ENCODE results near the gene PRELP.

DNA sequence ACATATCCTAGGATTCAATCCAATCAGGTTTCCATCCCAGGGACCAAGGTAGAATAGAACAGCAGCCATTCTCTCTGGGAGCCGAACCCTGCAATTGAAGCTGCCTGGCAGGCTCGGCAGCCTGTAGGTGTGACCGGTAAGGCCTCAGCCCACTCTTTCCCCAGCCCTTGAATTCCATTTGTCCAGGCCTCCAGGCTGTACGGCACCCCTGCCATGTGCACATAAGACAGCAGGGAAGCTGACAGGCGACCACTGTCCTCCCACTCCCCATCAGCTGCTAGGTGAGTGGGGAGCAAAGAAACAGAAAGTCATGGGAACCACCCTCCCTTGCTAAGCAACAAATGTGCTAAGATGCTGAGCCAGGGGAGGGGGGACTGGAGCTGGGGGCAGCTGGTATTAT lies 41.3 kb downstream of the PRELP start:
- TF ChIP-seq, protein P1, sequence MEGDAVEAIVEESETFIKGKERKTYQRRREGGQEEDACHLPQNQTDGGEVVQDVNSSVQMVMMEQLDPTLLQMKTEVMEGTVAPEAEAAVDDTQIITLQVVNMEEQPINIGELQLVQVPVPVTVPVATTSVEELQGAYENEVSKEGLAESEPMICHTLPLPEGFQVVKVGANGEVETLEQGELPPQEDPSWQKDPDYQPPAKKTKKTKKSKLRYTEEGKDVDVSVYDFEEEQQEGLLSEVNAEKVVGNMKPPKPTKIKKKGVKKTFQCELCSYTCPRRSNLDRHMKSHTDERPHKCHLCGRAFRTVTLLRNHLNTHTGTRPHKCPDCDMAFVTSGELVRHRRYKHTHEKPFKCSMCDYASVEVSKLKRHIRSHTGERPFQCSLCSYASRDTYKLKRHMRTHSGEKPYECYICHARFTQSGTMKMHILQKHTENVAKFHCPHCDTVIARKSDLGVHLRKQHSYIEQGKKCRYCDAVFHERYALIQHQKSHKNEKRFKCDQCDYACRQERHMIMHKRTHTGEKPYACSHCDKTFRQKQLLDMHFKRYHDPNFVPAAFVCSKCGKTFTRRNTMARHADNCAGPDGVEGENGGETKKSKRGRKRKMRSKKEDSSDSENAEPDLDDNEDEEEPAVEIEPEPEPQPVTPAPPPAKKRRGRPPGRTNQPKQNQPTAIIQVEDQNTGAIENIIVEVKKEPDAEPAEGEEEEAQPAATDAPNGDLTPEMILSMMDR (IDR thresholded peaks at IDR 0.05; ENCODE audit: low read depth, low read length, missing input control) = no peak
- TF ChIP-seq YY1 (IDR thresholded peaks at IDR 0.05) (no peak), SP1 (IDR thresholded peaks at IDR 0.05) (no peak), HNF4G (IDR thresholded peaks at IDR 0.05) (no peak), RXRA (IDR thresholded peaks at IDR 0.05) (no peak), TAF1 (conservative IDR thresholded peaks at IDR 0.05) (no peak), RAD21 (IDR thresholded peaks at IDR 0.05) (no peak), GABPA (IDR thresholded peaks at IDR 0.05 in 1 of 2, conservative IDR thresholded peaks at IDR 0.05 in 1 of 2) (no peak)
- TF ChIP-seq, protein P2, sequence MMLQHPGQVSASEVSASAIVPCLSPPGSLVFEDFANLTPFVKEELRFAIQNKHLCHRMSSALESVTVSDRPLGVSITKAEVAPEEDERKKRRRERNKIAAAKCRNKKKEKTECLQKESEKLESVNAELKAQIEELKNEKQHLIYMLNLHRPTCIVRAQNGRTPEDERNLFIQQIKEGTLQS (IDR thresholded peaks at IDR 0.05) = no peak
- TF ChIP-seq, protein P3, sequence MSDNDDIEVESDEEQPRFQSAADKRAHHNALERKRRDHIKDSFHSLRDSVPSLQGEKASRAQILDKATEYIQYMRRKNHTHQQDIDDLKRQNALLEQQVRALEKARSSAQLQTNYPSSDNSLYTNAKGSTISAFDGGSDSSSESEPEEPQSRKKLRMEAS (IDR thresholded peaks at IDR 0.05) = no peak
- TF ChIP-seq, protein P4, sequence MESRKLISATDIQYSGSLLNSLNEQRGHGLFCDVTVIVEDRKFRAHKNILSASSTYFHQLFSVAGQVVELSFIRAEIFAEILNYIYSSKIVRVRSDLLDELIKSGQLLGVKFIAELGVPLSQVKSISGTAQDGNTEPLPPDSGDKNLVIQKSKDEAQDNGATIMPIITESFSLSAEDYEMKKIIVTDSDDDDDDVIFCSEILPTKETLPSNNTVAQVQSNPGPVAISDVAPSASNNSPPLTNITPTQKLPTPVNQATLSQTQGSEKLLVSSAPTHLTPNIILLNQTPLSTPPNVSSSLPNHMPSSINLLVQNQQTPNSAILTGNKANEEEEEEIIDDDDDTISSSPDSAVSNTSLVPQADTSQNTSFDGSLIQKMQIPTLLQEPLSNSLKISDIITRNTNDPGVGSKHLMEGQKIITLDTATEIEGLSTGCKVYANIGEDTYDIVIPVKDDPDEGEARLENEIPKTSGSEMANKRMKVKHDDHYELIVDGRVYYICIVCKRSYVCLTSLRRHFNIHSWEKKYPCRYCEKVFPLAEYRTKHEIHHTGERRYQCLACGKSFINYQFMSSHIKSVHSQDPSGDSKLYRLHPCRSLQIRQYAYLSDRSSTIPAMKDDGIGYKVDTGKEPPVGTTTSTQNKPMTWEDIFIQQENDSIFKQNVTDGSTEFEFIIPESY (IDR thresholded peaks at IDR 0.05) = no peak

All from liver (tissue), 3 donors.